ENCODE results near the gene PRICKLE1. TPM values are rescaled to one million over a fixed set of nuclear protein-coding genes. Genes with fewer than 3 reads are reported as not detected.

Gene PRICKLE1
- total and polyA plus RNA-seq, 2 of the 13 experiments (the other 11 are each of a cell fraction or from before 2014, with no cell fraction given): not detected

DNA sequence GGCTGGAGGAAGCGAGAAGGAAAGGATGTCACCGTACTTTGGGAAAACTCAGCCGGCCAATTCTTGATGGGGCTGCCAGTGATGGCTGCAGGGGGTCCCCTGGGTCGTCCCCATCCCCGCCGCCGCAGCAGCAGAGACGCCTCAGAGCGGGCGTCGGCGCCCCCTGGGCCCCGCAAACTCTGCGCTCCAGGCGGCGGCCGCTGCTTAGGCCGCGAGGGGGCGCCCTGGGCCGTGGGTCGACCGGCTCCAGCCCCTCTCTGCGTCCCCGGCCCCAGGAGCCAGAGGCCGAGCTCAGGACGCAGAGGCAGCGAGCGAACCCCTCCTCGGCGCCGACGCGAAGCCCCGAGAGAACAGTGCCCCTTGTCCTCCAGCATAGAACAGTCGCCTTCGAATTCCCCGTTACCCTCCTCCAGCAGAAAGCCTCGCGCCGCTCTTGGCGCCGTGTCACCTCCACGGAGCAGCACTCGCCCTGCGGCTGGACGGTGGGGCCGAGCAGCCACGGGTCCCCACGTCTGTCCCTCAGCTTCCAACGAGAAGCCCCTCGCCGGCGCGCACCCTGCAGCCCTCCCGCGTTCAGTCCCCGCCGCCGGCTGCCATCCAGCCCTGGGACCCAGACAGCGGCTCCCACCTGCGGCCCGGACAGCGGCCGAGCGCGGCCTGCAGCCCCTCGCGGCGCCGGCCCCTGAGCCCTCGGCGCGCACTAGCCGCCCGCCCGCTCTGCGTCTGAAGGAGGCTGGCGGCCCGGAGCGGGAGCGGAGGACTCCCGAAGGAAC, 106.6 kb downstream of the PRICKLE1 start (continued):
- TF ChIP-seq, protein P1, sequence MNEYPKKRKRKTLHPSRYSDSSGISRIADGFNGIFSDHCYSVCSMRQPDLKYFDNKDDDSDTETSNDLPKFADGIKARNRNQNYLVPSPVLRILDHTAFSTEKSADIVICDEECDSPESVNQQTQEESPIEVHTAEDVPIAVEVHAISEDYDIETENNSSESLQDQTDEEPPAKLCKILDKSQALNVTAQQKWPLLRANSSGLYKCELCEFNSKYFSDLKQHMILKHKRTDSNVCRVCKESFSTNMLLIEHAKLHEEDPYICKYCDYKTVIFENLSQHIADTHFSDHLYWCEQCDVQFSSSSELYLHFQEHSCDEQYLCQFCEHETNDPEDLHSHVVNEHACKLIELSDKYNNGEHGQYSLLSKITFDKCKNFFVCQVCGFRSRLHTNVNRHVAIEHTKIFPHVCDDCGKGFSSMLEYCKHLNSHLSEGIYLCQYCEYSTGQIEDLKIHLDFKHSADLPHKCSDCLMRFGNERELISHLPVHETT (CRISPR knock-in tag; conservative IDR thresholded peaks at IDR 0.05): no peak
- no peak for TF ChIP-seq MXD4 (CRISPR knock-in tag; IDR thresholded peaks at IDR 0.05)
- TF ChIP-seq POGZ (CRISPR knock-in tag; IDR thresholded peaks at IDR 0.05): no peak
- TF ChIP-seq, protein P2, sequence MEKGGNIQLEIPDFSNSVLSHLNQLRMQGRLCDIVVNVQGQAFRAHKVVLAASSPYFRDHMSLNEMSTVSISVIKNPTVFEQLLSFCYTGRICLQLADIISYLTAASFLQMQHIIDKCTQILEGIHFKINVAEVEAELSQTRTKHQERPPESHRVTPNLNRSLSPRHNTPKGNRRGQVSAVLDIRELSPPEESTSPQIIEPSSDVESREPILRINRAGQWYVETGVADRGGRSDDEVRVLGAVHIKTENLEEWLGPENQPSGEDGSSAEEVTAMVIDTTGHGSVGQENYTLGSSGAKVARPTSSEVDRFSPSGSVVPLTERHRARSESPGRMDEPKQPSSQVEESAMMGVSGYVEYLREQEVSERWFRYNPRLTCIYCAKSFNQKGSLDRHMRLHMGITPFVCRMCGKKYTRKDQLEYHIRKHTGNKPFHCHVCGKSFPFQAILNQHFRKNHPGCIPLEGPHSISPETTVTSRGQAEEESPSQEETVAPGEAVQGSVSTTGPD (CRISPR knock-in tag; IDR thresholded peaks at IDR 0.05): no peak
- no peak for TF ChIP-seq MAFG (CRISPR knock-in tag; IDR thresholded peaks at IDR 0.05)
- TF ChIP-seq, protein P3, sequence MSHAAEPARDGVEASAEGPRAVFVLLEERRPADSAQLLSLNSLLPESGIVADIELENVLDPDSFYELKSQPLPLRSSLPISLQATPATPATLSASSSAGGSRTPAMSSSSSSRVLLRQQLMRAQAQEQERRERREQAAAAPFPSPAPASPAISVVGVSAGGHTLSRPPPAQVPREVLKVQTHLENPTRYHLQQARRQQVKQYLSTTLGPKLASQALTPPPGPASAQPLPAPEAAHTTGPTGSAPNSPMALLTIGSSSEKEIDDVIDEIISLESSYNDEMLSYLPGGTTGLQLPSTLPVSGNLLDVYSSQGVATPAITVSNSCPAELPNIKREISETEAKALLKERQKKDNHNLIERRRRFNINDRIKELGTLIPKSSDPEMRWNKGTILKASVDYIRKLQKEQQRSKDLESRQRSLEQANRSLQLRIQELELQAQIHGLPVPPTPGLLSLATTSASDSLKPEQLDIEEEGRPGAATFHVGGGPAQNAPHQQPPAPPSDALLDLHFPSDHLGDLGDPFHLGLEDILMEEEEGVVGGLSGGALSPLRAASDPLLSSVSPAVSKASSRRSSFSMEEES (CRISPR knock-in tag; IDR thresholded peaks at IDR 0.05): no peak
- TF ChIP-seq ZNF530 (CRISPR knock-in tag; IDR thresholded peaks at IDR 0.05; ENCODE audit: low read depth): no peak
- TF ChIP-seq PAF1 (CRISPR knock-in tag; IDR thresholded peaks at IDR 0.05): no peak
- peak; percentile 56; the same call in 1 of the 2 replicates for TF ChIP-seq ZNF572 (CRISPR knock-in tag; IDR thresholded peaks at IDR 0.05)
- no peak for TF ChIP-seq GATAD2A (CRISPR knock-in tag; IDR thresholded peaks at IDR 0.05)
- no peak for TF ChIP-seq ZNF672 (CRISPR knock-in tag; IDR thresholded peaks at IDR 0.05)
- no peak for TF ChIP-seq SIX1 (CRISPR knock-in tag; IDR thresholded peaks at IDR 0.05; ENCODE audit: borderline replicate concordance)
- no peak for TF ChIP-seq AHR (CRISPR knock-in tag; IDR thresholded peaks at IDR 0.05)
- peak; percentile 74 for TF ChIP-seq YY1 (IDR thresholded peaks at IDR 0.05; ENCODE audit: insufficient read depth, insufficient replicate concordance, low read depth, low read length)
- TF ChIP-seq ZNF839 (CRISPR knock-in tag; IDR thresholded peaks at IDR 0.05; ENCODE audit: borderline replicate concordance): no peak
- TF ChIP-seq KDM2A (CRISPR knock-in tag; IDR thresholded peaks at IDR 0.05; ENCODE audit: borderline replicate concordance, low read depth): peak; percentile 53; the same call in 1 of the 2 replicates
- no peak for TF ChIP-seq ZNF782 (CRISPR knock-in tag; IDR thresholded peaks at IDR 0.05; ENCODE audit: borderline replicate concordance)
- TF ChIP-seq TP53 (CRISPR knock-in tag; conservative IDR thresholded peaks at IDR 0.05): no peak
- no peak for TF ChIP-seq ZFP82 (CRISPR knock-in tag; IDR thresholded peaks at IDR 0.05; ENCODE audit: borderline replicate concordance)
- TF ChIP-seq, protein P4, sequence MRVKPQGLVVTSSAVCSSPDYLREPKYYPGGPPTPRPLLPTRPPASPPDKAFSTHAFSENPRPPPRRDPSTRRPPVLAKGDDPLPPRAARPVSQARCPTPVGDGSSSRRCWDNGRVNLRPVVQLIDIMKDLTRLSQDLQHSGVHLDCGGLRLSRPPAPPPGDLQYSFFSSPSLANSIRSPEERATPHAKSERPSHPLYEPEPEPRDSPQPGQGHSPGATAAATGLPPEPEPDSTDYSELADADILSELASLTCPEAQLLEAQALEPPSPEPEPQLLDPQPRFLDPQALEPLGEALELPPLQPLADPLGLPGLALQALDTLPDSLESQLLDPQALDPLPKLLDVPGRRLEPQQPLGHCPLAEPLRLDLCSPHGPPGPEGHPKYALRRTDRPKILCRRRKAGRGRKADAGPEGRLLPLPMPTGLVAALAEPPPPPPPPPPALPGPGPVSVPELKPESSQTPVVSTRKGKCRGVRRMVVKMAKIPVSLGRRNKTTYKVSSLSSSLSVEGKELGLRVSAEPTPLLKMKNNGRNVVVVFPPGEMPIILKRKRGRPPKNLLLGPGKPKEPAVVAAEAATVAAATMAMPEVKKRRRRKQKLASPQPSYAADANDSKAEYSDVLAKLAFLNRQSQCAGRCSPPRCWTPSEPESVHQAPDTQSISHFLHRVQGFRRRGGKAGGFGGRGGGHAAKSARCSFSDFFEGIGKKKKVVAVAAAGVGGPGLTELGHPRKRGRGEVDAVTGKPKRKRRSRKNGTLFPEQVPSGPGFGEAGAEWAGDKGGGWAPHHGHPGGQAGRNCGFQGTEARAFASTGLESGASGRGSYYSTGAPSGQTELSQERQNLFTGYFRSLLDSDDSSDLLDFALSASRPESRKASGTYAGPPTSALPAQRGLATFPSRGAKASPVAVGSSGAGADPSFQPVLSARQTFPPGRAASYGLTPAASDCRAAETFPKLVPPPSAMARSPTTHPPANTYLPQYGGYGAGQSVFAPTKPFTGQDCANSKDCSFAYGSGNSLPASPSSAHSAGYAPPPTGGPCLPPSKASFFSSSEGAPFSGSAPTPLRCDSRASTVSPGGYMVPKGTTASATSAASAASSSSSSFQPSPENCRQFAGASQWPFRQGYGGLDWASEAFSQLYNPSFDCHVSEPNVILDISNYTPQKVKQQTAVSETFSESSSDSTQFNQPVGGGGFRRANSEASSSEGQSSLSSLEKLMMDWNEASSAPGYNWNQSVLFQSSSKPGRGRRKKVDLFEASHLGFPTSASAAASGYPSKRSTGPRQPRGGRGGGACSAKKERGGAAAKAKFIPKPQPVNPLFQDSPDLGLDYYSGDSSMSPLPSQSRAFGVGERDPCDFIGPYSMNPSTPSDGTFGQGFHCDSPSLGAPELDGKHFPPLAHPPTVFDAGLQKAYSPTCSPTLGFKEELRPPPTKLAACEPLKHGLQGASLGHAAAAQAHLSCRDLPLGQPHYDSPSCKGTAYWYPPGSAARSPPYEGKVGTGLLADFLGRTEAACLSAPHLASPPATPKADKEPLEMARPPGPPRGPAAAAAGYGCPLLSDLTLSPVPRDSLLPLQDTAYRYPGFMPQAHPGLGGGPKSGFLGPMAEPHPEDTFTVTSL (CRISPR knock-in tag; IDR thresholded peaks at IDR 0.05; ENCODE audit: borderline replicate concordance): peak; percentile 33; the same call in 1 of the 2 replicates
- TF ChIP-seq HOXA3 (CRISPR knock-in tag; IDR thresholded peaks at IDR 0.05): no peak
